Breast epithelium (tissue), 3 donors: Measurements from ENCODE around the gene FNBP1.

Source experiments
- POLR2AphosphoS5 ChIP-seq, 3 donors: sonication (generic); formaldehyde crosslinking; IDR thresholded peaks; one replicate each; pipeline ENCODE4 v1.6.1; 2017; ENCODE audit warnings: antibody characterized with exemption in 3 of 3
- TF ChIP-seq, protein P1 (sequence below), 3 donors: fragments of 450-650 bp; IDR thresholded peaks; one replicate each; pipeline ENCODE4 v1.5.1; 2016 to 2017; ENCODE audit warnings: antibody characterized with exemption in 3 of 3, mild to moderate bottlenecking in 3 of 3, moderate library complexity in 3 of 3

- TF ChIP-seq, protein P1, sequence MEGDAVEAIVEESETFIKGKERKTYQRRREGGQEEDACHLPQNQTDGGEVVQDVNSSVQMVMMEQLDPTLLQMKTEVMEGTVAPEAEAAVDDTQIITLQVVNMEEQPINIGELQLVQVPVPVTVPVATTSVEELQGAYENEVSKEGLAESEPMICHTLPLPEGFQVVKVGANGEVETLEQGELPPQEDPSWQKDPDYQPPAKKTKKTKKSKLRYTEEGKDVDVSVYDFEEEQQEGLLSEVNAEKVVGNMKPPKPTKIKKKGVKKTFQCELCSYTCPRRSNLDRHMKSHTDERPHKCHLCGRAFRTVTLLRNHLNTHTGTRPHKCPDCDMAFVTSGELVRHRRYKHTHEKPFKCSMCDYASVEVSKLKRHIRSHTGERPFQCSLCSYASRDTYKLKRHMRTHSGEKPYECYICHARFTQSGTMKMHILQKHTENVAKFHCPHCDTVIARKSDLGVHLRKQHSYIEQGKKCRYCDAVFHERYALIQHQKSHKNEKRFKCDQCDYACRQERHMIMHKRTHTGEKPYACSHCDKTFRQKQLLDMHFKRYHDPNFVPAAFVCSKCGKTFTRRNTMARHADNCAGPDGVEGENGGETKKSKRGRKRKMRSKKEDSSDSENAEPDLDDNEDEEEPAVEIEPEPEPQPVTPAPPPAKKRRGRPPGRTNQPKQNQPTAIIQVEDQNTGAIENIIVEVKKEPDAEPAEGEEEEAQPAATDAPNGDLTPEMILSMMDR (IDR thresholded peaks at IDR 0.05) = no peak
- TF ChIP-seq POLR2AphosphoS5 (IDR thresholded peaks at IDR 0.05) = no peak
These were observed 203.0 kb downstream of the FNBP1 start for GRCh38 chr9:129840034-129840433.
